H9 (cell line): ENCODE results near the gene STK24. TPM values are rescaled to one million over a fixed set of nuclear protein-coding genes. Genes with fewer than 3 reads are reported as not detected.

ENCODE experiments used
- DNase-seq: peaks from one replicate; pipeline ENCODE4 v3.0.0-alpha.2; 2017
- H2AFZ ChIP-seq: one replicate; pipeline ENCODE4 v1.6.1; 2013; ENCODE audit warnings: mild to moderate bottlenecking, low read length, control low read depth, moderate library complexity
- H2AK5ac ChIP-seq: 2 replicates; pipeline ENCODE4 v1.6.1; 2013; ENCODE audit warnings: low read length, control low read depth, mixed read lengths; ENCODE audit not compliant: insufficient read length
- H2BK120ac ChIP-seq: one replicate; pipeline ENCODE4 v1.6.1; 2013; ENCODE audit warnings: low read depth, mild to moderate bottlenecking, low read length, control low read depth, inconsistent platforms; ENCODE audit not compliant: poor library complexity, severe bottlenecking
- H2BK12ac ChIP-seq: 2 replicates; pipeline ENCODE4 v1.6.1; 2013; ENCODE audit warnings: low read length, control low read depth, mixed read lengths, low read depth; ENCODE audit not compliant: insufficient read length
- H2BK15ac ChIP-seq: 2 replicates; pipeline ENCODE4 v1.6.1; 2013; ENCODE audit warnings: low read depth, low read length, control low read depth
- H2BK20ac ChIP-seq: one replicate; pipeline ENCODE4 v1.6.1; 2013; ENCODE audit warnings: low read depth, mild to moderate bottlenecking, low read length, control low read depth, inconsistent platforms; ENCODE audit not compliant: poor library complexity, severe bottlenecking
- H2BK5ac ChIP-seq: 2 replicates; pipeline ENCODE4 v1.6.1; 2013; ENCODE audit warnings: low read length, control low read depth, mixed read lengths; ENCODE audit not compliant: insufficient read length
- H3K14ac ChIP-seq: 2 replicates; pipeline ENCODE4 v1.6.1; 2013; ENCODE audit warnings: low read length, control low read depth; ENCODE audit not compliant: insufficient read depth
- H3K18ac ChIP-seq: 2 replicates; pipeline ENCODE4 v1.6.1; 2013; ENCODE audit warnings: low read depth, mild to moderate bottlenecking, mixed read lengths, low read length, control low read depth; ENCODE audit not compliant: insufficient read length
- H3K23ac ChIP-seq: 2 replicates; pipeline ENCODE4 v1.6.1; 2013; ENCODE audit warnings: low read length, control low read depth, mixed read lengths, low read depth; ENCODE audit not compliant: insufficient read length
- H3K23me2 ChIP-seq: 2 replicates; pipeline ENCODE4 v1.6.1; 2013; ENCODE audit warnings: low read depth, mild to moderate bottlenecking, mixed read lengths, low read length, control low read depth; ENCODE audit not compliant: insufficient read length, poor library complexity, severe bottlenecking
- H3K27ac ChIP-seq: 2 replicates; pipeline ENCODE4 v1.5.1; 2013; ENCODE audit warnings: low read length, control low read depth, mixed read lengths, low read depth; ENCODE audit not compliant: insufficient read length
- H3K27me3 ChIP-seq: 2 replicates; pipeline ENCODE4 v1.6.1; 2013; ENCODE audit warnings: low read length, control low read depth, inconsistent platforms; ENCODE audit not compliant: insufficient read depth
- H3K4ac ChIP-seq: 2 replicates; pipeline ENCODE4 v1.6.1; 2013; ENCODE audit warnings: low read depth, mild to moderate bottlenecking, control low read depth, inconsistent platforms, low read length, moderate library complexity
- H3K4me1 ChIP-seq: 2 replicates; pipeline ENCODE4 v1.6.1; 2013; ENCODE audit warnings: low read length, control low read depth, inconsistent platforms; ENCODE audit not compliant: insufficient read depth
- H3K4me2 ChIP-seq: 2 replicates; pipeline ENCODE4 v1.6.1; 2013; ENCODE audit warnings: low read length, control low read depth, mixed read lengths; ENCODE audit not compliant: insufficient read length, insufficient read depth
- H3K56ac ChIP-seq: 2 replicates; pipeline ENCODE4 v1.6.1; 2013; ENCODE audit warnings: low read depth, mild to moderate bottlenecking, mixed read lengths, low read length, control low read depth; ENCODE audit not compliant: insufficient read length
- H3K79me1 ChIP-seq: 2 replicates; pipeline ENCODE4 v1.6.1; 2013; ENCODE audit warnings: low read depth, mild to moderate bottlenecking, moderate library complexity, low read length, control low read depth, inconsistent platforms; ENCODE audit not compliant: insufficient read depth, poor library complexity, severe bottlenecking
- H3K79me2 ChIP-seq: 2 replicates; pipeline ENCODE4 v1.6.1; 2013; ENCODE audit warnings: low read length, control low read depth, inconsistent platforms; ENCODE audit not compliant: insufficient read depth
- H3K9ac ChIP-seq: 2 replicates; pipeline ENCODE4 v1.6.1; 2013; ENCODE audit warnings: low read length, control low read depth, mixed read lengths; ENCODE audit not compliant: insufficient read length; ENCODE audit errors: extremely low read depth
- H3K9me3 ChIP-seq: one replicate; pipeline ENCODE4 v1.6.1; 2013; ENCODE audit warnings: low read depth, low read length, inconsistent platforms; ENCODE audit not compliant: control insufficient read depth
- H3T11ph ChIP-seq: one replicate; pipeline ENCODE4 v1.6.1; 2013; ENCODE audit warnings: mild to moderate bottlenecking, low read length, control low read depth, inconsistent platforms
- H4K20me1 ChIP-seq: one replicate; pipeline ENCODE4 v1.6.1; 2013; ENCODE audit not compliant: control insufficient read depth, insufficient read length, insufficient read depth
- H4K5ac ChIP-seq: 2 replicates; pipeline ENCODE4 v1.6.1; 2013; ENCODE audit warnings: low read depth, mild to moderate bottlenecking, mixed read lengths, low read length, control low read depth; ENCODE audit not compliant: insufficient read length
- H4K8ac ChIP-seq: replicated peaks from 2 replicates; pipeline ENCODE4 v1.6.1; 2013; ENCODE audit warnings: low read length, control low read depth, mixed read lengths, low read depth; ENCODE audit not compliant: insufficient read length
- H4K91ac ChIP-seq: 2 replicates; pipeline ENCODE4 v1.6.1; 2013; ENCODE audit warnings: low read depth, mild to moderate bottlenecking, moderate library complexity, mixed read lengths, low read length, control low read depth; ENCODE audit not compliant: insufficient read length
- H3K27ac Mint-ChIP-seq, 3 experiments: 2 replicates in 2 of 3; 3 replicates in 1 of 3; pipeline ENCODE4 v1.8.0; 2020 to 2021; ENCODE audit warnings: mixed read lengths in 3 of 3, mild to moderate bottlenecking in 1 of 3, moderate library complexity in 1 of 3
- H3K27me3 Mint-ChIP-seq: 2 replicates; pipeline ENCODE4 v1.8.0; 2021; ENCODE audit warnings: low read depth, mild to moderate bottlenecking, moderate library complexity, mixed read lengths
- H3K36me3 Mint-ChIP-seq, 3 experiments: 2 replicates in 2 of 3; 3 replicates in 1 of 3; pipeline ENCODE4 v1.8.0; 2020 to 2021; ENCODE audit warnings: low read depth in 3 of 3, mixed read lengths in 3 of 3; ENCODE audit not compliant: insufficient read depth in 1 of 3
- H3K4me1 Mint-ChIP-seq, 2 experiments: 2 replicates each; pipeline ENCODE4 v1.8.0; 2020; ENCODE audit warnings: mixed read lengths in 2 of 2
- H3K4me3 Mint-ChIP-seq, 2 experiments: 2 replicates in 1 of 2; 3 replicates in 1 of 2; pipeline ENCODE4 v1.8.0; 2020 to 2021; ENCODE audit warnings: mild to moderate bottlenecking in 2 of 2, mixed read lengths in 2 of 2, moderate library complexity in 1 of 2
- H3K9me3 Mint-ChIP-seq, 2 experiments: 2 replicates in 1 of 2; 3 replicates in 1 of 2; pipeline ENCODE4 v1.8.0; 2020; ENCODE audit warnings: mild to moderate bottlenecking in 2 of 2, mixed read lengths in 2 of 2, moderate library complexity in 1 of 2
- WGBS: extraction: QIAGEN DNeasy Blood & Tissue Kit; methylation state at CpG from one replicate; pipeline ENCODE4 v1.1.7; 2013; ENCODE audit warnings: missing lambda C conversion rate, low lambda C conversion rate, mixed read lengths; ENCODE audit not compliant: insufficient read length; ENCODE audit errors: extremely low coverage; 5-methylcytosine and 5-hydroxymethylcytosine counted together
- total RNA-seq: library from RNA; stranded (reverse); gene quantifications from 2 replicates; pipeline ENCODE4 v1.2.1, GENCODE V29; 2021
- TF ChIP-seq, protein P1 (sequence below): fragments of 200-600 bp; sonication (generic); conservative IDR thresholded peaks from 3 replicates; pipeline ENCODE4 v1.8.0; 2021; ENCODE audit warnings: antibody characterized with exemption, mild to moderate bottlenecking

STK24 gene
- total RNA-seq, 1 experiment from 2014 or later = 134 TPM

DNA sequence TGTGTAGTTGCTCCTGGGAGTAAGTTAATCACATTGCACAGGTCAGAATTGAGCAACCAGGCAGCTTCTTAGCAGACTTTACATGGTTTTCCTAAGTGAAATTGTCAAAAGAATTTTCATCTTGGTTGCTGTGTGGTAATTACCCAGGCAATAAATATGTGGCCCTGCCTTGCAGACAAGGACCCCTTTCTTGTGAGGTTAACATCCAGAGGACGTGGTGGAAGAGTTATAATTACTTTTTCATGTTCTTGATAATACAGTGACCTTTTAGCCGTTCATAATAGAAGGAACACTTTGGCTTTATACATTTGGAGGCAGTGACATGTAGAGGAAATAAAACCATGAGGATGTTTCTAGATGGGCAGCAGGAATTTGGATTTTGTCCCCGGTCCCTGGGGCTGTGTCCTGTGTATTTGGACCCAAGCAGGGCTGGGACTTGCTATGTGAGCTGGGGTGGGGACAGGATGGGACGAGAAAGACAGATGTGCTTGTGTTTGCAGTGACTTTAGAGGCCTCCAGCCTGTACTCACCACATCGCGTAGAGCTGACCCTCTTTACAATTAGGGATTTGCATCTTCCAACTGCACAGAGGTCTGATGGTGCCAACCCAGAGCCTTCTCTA lies 156.2 kb downstream of the STK24 start:
- no peaks in the 10 kb centered on the region for H3K4me1 ChIP-seq
- H2AFZ ChIP-seq = no peak overlapping the region
- H4K20me1 ChIP-seq = no peaks in the 10 kb centered on the region
- H3K27ac ChIP-seq = no peak overlapping the region
- no peak overlapping the region for H2BK12ac ChIP-seq
- H3K4me3 Mint-ChIP-seq = no peak overlapping the region
- TF ChIP-seq, protein P1, sequence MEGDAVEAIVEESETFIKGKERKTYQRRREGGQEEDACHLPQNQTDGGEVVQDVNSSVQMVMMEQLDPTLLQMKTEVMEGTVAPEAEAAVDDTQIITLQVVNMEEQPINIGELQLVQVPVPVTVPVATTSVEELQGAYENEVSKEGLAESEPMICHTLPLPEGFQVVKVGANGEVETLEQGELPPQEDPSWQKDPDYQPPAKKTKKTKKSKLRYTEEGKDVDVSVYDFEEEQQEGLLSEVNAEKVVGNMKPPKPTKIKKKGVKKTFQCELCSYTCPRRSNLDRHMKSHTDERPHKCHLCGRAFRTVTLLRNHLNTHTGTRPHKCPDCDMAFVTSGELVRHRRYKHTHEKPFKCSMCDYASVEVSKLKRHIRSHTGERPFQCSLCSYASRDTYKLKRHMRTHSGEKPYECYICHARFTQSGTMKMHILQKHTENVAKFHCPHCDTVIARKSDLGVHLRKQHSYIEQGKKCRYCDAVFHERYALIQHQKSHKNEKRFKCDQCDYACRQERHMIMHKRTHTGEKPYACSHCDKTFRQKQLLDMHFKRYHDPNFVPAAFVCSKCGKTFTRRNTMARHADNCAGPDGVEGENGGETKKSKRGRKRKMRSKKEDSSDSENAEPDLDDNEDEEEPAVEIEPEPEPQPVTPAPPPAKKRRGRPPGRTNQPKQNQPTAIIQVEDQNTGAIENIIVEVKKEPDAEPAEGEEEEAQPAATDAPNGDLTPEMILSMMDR = no peak
- no peaks in the 10 kb centered on the region for H3K9me3 ChIP-seq
- no peak overlapping the region for H4K91ac ChIP-seq
- H3K4me2 ChIP-seq = no peak overlapping the region
- no peaks in the 10 kb centered on the region for H3K23me2 ChIP-seq
- DNase-seq = no peak
- H3T11ph ChIP-seq = no peak overlapping the region
- H2BK20ac ChIP-seq = no peak overlapping the region
- no peak overlapping the region for H2AK5ac ChIP-seq
- H3K18ac ChIP-seq = no peak overlapping the region
- H3K4me1 Mint-ChIP-seq = no peaks in the 10 kb centered on the region
- H3K27me3 Mint-ChIP-seq = no peaks in the 10 kb centered on the region
- H3K79me2 ChIP-seq = no peaks in the 10 kb centered on the region
- H3K56ac ChIP-seq = no peak overlapping the region
- no peak overlapping the region for H2BK5ac ChIP-seq
- no peak overlapping the region for H3K23ac ChIP-seq
- H4K5ac ChIP-seq = no peak overlapping the region
- no peak overlapping the region for H2BK15ac ChIP-seq
- no peak overlapping the region for H2BK120ac ChIP-seq
- no peaks in the 10 kb centered on the region for H3K79me1 ChIP-seq
- H3K36me3 Mint-ChIP-seq = peaks cover 13 to 41% (median 37%) of the 10 kb centered on the region in 3 experiments
- H4K8ac ChIP-seq = no peak overlapping the region
- WGBS = no CpG with 5 or more reads among the region's 6 CpGs
- H3K27me3 ChIP-seq = no peaks in the 10 kb centered on the region
- H3K9me3 Mint-ChIP-seq = no peaks in the 10 kb centered on the region
- H3K9ac ChIP-seq = no peak overlapping the region
- H3K27ac Mint-ChIP-seq = no peak overlapping the region
- H3K4ac ChIP-seq = no peak overlapping the region
- H3K14ac ChIP-seq = no peak overlapping the region
